ENCODE measurements around the gene TRAPPC10.

Gene TRAPPC10

DNA sequence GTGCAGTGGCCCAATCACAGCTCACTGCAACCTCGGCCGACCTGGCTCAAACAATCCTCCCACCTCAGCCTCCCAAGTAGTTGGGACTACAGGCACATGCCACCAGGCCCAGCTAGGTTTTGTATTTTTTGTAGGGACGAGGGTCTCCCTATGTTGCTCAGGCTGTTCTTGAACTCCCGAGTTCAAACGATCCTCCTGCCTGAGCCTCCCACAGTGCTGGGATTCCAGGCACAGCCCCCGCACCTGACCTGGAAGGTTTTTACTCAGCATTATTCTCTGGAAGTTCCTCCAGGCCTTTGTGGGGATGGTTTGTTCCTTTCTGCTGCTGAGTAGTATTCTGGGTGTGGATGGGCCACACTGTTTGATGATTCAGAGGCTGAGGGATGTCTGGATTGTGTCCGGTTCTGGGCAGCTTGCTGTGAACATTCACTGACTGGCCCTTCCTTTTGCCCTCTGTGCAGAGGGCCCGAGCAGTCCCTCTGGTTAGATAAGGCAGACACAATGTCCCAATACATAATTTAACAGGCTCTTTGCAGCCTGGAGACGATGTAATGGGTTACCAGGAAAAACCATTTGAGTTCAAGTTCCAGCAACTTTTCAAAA, 6.0 kb upstream of the TRAPPC10 start:
- no peak for DNase-seq

DNA sequence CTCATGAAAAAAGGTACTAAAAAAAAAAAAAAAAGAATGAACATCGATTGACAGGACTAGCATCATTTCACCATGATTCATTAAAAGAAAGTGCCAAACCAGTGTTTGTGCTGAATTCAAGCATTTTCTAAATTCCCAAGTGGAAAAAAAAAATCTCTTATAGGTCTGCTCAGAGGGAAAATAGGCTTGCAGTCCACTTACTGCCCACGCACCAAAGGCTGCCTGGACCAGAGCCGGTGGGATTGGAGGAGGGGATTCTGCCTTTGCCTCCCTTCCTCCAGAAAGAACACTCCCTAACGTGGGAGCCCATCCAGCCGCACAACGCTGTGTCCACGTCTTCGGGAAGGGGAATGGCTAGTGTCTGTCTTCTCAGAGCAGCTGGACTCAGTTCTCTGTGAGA, 5.5 kb upstream of the TRAPPC10 start:
- DNase-seq: no peak

DNA sequence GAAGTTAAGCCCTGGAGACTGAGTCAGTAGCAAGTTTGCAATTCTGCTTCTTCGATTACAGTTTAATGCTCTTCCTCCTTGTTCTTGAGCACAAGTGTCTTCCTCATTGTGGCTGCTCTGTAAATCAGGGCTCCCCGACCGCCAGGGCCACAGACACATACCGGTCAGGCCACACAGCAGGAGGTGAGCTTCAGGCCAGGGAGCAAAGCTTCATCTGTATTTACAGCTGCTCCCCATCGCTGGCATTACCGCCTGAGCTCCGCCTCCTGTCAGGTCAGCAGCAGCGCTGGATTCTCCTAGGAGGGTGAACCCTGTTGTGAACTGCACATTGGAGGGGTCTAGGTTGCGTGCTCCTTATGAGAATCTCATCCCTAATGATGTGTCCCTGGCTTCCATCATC, 1.7 kb upstream of the TRAPPC10 start:
- no peak for DNase-seq

DNA sequence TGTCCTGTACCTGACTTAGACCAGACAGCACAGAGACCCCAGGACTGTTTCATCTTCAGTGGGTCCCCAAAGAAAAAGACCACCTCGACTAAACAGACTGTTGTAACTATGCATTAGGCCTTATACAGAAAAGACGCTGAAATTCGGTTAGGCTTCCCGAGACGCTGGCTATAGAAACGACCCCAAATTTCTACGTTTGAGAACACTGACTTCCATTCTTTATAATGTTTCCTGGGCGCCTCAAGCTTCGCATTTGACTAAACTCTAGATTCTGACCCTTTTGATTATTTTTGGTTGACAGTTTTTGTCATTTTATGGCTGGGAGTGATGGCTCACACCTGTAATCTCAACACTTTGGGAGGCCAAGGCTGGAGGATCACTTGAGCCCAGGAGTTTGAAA, 986 bp upstream of the TRAPPC10 start:
- DNase-seq: no peak

DNA sequence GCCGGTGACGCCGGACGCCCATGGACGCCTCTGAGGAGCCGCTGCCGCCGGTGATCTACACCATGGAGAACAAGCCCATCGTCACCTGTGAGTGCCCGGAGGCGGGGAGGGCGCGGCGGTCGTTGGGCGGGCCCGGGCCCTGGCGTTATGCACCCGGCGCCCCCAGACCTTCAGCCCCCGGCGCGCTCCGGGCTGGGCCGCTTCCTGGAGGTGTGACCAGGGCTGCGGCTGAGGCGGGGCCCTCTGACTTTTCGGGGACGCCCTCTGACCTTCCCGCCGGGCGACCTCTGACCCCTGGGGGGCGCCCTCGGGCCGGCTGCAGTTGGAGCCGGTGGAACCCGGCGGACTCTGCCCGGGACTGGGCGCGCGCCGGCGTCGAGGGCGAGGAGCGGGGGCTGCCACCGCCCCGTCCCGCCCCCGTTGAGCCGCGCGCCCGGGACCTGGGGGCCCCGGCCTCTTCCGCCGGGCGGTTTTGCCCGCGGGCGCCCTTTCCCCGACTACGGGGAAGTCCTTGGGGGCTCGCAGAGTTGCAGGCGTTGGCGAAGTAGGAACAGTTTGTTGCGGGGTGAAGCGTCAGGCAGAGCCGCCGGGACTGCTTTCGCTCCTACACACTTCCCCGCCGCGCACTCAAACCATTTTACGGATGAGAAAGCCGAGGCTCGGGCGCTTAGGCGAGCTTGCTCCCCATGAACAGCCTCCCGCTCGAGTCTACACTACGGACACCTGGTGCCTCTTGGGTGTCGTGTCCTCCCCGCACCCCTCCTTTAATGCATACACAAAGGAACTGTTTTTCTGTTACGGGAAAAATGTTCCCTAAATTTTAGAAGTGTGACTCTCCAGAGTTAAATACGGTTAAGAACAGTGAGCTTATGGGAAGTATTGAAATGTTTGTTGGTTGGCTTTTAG, 618 bp downstream of the TRAPPC10 start:
- DNase-seq: peak; percentile 81

DNA sequence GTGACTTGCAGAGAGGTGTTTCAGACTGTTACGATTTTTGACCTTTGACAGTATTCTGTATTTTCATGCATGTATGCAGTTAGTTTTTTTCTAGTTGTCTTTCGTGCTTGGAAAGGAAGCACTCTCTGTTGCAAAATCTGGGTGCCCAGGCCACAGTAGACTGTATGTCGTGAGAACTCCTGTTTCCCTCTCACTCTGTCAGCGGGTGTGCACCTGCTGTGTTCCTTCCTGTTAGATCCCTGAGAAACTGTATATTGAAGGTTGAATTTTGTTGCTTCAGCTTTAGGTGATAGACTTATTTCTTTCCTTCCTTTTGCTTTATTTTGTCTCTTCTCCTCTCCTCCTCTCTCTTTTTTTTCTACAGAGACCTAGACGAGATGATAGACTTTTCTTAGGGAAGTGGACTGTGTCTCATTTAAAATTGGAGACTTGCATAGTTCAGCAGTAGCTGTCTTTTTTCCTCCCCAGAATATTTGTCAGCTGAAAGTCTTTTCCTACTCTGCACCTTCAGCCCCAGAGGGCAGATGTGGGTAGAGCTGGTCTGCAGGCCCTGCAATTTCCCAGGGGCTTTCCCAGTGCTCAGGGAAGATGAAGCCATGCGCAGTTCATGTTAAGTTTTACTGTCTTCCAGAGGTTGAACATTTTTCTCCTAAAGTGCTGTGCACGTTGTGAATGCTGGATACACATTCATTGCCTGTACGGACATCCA, 1.4 kb downstream of the TRAPPC10 start:
- peak; percentile 27 for DNase-seq

DNA sequence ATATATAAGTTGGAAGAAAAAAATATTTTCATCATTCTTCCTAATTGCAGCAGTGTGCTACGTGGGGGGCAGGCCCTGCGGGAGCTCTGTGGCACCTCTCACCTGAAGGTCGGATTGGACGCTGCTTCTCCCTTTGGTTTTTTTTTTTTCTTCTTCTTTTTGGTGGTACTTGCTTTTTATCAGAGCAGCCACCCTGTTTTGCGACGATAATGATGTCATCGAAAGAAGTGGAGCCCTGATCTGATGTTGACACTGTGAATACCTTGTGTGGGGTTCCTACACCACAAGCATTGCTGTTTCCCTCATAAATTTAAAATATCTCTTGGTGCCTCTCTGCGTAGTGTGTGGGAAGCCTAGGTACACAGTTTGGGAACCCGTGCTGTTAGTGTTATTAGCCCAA, 5.5 kb downstream of the TRAPPC10 start:
- DNase-seq: no peak

DNA sequence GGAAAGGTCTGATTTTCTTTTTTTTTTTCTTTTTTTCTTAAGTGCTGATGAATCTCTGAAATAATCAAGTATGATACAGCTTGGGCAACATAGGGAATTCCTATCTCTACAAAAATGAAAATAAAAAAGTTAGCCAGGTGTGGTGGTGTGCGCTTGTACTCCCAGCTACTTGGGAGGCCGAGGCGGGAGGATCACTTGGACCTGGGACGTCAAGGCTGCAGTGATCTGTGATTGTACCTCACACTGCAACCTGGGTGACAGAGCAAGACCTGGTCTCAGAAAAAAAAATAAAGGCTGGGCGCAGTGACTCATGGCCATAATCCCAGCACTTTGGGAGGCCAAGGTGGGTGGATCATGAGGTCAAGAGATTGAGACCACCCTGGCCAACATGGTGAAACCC, 6.0 kb downstream of the TRAPPC10 start:
- DNase-seq: no peak

DNA sequence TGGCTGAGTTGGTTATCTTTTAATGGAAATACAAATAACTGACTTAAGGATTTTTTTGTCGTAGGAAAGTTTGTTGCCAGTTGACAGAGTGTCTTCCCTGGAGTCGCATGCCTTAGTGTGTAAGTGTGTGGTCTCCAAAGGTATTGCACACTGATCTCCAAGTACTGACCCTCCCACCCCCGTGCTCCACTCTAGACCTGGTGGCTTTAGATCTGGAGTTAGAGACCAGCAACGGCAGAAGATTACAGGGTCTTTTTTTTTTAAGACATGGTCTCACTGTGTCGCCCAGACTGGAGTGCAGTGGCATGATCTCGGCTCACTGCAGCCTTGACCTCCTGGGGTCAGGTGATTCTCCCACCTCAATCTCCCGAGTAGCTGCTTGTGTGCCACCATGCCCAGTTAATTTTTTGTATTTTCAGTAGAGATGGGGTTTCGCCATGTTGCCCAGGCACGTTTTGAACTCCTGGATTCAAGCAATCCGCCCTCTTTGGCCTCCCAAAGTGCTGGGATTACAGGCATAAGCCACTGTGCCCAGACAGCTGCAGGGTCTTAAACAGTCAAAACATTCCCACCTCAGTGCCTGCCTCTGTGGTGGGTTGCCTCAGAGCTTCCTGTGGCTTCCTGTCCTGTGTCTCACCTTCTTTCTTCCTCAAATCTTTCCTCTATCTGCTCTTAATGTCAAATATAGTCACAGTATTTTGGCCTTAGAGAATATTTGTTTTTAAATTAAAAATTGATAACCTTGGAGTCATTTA, 6.9 kb downstream of the TRAPPC10 start:
- no peak for DNase-seq

DNA sequence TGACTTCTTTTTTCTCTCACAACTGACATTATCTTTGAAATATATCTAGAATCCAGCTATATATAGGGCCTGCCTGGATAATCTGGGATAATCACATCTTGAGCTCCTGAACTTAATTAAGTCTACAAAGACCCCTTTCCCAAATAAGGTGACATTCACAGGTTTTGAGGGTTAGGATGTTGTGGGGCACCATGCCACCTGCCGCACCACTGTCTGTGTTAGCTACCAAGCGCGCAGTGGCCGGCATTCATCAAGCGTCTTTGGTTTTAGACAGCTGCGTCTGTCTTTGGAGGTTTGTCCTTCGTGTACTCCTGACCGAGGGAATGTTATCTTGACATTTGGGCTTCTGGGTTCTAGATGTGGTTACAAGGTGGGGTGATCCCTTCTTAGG, 7.5 kb downstream of the TRAPPC10 start:
- no peak for DNase-seq

DNA sequence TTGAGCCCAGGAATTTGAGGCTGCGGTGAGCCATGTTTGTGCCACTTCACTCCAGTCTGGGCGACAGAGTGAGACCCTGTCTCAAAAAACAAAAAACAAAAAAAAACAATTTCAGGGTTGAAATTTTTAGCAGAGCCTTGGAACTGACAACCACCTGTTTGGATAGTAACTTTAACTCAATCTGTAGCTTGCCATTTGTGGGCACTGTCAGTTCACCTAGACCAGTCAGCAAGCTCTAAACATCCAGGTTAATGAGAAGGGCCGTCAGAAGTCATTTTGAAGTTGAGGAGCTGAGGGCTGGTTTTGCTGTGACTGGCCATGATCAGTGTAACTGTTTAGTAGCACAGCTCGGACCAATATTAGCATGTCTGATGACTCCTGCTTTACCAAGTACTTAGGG, 8.4 kb downstream of the TRAPPC10 start:
- no peak for DNase-seq

DNA sequence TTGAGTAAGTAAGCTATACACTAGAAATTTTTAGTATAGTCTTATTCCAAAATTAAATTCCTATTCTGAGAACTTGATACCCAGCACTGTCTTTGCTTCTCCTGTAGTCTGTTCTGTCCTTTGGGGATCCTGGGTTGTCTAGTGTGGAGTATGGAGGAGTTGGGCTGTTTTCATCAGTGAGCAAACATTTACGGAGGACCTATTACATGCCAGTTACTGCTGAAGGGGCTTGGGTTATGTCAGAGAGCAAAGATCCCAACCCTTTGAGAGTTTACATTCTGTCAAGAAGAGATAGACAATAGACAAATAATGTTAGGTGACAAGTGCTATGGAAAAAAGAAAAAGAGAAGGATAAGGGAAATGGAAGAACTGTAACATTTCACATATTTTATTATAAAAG, 9.0 kb downstream of the TRAPPC10 start:
- DNase-seq: no peak

DNA sequence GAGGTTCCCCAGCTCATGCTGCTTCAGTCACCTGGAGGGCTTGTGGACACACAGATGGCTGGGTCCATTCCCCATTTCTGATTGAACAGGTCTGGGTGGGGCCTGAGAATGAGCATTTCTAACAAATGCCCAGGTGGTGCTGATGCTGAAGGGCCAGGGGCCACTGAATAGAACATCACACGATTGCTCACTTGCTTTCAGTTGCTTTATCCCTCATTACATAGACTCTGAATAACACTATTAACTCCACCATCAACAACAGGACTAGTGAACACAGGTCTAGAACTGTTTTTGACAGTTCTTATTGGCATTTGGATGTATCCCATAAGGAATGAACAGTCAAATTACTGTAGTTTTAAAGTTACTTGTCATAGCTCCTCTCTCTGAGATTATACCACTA, 12.1 kb downstream of the TRAPPC10 start:
- no peak for DNase-seq

DNA sequence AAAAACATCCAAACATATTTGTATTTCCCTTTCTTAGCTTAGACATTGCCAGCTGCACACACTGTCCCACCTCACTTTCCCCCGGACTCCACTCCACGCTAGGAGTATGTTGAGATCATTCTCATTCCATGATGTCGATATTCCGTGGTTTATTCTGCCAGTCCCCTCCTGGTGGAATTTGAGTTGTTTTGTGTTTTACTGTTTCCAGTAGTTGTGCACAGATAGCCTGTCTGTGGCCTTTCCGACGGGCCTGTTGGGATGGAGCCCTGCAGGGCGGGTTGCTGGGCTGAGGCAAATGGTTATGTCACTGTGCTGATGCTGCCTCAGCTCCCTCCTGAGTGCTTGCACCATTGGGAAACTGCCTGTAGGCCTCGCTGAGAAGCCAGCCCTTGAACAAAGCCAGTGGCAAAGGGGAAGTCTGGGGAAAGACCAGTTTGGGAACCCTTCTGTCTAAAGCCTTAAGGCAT, 12.8 kb downstream of the TRAPPC10 start:
- no peak for DNase-seq

DNA sequence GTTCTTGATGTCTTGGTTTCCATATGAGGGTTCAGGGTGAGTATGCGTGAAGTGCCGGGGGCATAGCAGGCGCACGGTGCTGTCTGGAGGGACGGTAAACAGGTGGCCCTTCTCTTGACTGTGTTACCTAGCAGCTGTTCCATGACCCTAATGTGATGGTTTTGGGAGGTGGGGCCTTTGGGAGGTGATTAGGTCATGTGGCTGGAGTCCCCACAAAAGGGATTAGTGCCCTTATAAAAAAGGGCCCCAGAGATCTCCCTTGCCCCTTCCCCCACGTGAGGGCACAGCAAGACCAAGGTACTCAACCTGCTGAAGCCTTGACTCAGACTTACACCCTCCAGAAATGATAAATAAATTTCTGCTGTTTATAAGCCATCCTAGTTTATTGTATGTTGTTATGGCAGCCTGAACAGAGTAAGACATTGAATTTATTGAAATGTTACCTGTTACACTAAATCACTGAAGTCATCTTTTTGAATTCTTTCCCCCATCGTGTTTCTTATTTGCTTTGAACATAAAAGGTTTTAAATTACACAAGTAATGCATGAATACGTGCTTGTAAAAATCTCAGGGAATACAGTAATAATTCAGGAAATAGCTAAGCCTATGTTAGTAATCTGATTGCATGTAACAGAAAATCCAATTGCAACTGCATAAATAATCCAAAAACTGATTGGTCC, 15.6 kb downstream of the TRAPPC10 start:
- DNase-seq: no peak

DNA sequence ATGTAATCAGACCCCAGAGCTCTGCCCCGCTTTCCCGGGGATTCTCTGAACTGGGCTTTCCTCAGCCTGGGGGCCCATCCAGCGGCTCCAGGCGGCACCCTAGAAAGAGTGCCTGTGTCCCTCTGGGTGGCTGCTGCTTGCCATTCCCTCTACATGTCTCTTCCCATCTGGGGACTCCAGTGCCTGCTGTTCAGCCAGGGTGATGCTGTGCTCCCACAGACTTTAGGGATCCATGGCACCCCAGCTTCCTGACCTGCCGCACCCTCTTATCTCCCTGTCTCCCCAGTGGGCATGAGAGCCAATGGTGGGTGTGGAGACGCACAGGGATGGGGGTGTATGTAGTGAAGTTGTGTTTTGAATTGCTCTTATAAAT, 16.2 kb downstream of the TRAPPC10 start:
- no peak for DNase-seq

DNA sequence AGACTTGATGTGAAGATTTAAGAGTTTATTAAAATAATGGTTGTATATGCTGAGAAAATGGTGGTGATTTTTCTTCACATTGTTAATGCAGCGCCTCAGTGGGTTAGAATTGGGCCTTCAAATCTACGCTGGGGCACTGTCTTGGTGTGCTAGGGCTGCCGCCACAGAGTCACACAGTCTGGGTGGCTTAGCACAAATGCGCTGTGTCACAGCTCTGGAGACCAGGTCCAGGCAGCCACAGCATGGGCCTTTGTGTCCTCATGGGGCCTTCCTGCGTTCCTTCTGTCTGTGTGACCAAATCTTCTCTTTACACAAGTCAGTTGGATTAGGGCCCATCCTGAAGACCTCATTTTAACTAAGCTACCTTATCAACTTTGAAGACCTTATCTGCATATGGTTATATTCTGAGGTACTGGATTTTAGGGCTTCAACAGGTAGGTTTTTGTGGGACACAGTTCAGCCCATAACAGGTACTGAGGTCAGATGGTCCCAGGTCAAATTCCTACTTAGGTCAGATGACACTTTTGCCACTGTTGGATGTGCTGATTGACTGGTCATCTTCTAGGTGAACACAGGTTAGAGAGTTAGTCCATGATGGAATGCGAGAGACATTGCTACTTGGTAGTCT, 17.5 kb downstream of the TRAPPC10 start:
- DNase-seq: no peak

DNA sequence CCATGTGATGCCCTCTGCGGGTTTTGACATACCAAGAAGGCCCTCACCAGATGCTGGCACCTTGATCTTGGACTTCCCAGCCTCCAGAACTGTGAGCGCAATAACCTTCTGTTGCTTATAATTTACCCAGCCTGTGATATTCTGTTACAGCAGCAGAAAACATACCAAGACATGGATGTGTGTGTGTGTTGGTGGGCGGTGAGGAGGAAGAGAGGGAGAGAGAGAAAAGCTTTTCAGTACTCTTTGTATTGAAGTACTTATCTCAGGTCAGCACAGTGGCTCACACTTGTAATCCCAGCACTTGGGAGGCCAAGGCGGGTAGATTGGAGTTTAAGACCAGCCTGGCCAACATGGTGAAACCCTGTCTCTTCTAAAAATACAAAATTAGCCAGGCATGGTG, 23.1 kb downstream of the TRAPPC10 start:
- no peak for DNase-seq

DNA sequence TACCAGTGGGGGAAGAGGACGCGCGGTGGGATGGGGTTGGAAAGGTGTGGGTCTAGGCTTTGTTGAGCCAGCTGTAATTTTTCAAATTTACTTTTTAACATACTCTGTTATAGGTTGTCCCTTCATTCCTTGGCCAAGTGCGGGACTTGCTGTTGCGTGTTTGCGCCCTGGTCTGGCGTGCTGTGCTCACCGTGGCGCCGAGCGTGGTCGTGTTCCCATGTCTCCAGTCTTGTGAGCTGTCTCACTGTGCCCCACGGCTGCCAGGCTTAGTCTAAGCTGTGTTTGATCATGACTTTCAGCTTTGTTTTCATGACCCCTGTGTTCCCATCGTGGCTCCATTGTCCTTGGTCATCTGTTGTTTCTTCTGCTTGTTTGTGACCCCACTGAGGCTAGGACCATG, 26.0 kb downstream of the TRAPPC10 start:
- no peak for DNase-seq

DNA sequence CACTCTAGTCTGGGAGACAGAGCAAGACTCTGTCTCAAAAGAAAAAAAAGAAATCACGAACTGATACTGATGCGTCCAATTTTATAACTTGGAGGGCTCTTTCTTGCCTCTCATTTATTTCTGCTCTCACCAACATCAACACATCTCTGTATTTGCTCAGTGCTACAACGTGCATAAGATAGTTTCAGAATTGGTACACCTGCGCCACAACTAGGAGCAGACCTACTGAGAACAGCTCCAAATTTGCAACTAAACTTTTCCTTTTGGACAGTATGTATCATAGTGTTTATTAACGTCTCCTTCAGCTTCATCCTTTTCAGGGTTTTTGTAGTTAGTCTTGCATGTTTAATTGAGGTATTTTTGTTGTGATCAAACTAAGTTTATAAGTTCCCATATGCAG, 27.7 kb downstream of the TRAPPC10 start:
- no peak for DNase-seq

DNA sequence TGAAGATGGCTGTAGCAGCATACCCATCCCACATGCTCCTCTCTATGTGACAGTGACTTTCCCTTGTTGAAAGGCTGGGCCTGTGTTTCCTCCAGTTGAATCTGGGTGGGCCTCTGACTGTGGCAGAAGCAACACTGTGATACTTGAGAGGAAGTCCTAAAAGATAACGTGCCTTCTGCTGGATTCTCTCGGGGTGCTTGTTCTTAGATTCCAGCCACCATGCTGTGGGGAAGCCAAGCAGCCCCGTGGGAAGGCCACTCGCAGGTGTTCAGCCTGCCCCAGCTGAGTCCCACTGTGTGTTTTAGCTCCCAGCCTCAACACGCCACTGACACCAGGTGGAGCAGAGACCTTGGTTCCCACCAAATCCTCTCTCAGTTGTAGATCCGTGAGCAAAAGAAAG, 31.5 kb downstream of the TRAPPC10 start:
- DNase-seq: no peak

DNA sequence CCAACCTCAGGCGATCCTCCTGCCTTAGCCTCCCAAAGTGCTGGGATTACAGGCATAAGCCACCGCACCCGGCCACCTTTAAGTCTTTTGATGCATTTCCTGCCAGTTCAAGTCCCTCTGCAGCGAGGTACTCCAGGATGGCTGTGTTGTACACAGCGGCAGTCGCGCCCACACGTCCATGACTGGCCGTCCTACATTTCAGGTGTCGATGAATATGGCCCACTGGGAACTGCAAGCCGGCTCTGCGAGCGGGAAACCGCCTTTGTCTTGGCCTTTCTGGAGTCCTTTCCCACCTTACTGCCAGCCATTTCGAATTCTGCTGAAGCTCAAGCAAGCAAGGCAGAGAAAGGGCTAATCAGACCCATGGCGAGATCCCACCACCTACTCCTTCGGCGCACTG, 34.6 kb downstream of the TRAPPC10 start:
- no peak for DNase-seq

Measured in CD4-positive, alpha-beta T cell treated with Interferon gamma for 1 hour (primary cell).